COLO668 (cell line): Measurements from ENCODE around the gene MUC15.

ENCODE experiments used
- DNase-seq: peaks from one replicate; lab custom pipeline; 2025; ENCODE audit not compliant: unreplicated experiment; lab: John Stamatoyannopoulos, UW

Gene MUC15

DNA sequence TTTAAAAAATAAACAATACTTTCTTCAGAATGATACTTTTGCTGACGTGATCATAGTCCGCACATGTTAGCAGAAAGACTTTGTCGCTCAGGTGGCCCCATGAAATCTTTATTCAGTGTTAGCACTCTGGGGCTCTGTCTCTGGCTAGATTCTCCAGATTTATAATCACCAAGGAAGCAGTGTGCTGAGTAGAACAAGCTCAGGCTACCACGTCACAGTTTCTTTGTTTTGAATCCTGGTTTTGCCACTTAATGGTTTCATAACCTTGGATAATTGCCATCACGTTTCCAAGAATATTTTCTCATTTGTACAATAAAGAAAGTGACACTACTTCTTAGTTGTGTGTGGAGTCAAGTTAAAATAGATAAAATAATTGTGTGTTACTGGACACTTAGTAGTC is 3.9 kb upstream of the MUC15 start:
- no peak for DNase-seq

DNA sequence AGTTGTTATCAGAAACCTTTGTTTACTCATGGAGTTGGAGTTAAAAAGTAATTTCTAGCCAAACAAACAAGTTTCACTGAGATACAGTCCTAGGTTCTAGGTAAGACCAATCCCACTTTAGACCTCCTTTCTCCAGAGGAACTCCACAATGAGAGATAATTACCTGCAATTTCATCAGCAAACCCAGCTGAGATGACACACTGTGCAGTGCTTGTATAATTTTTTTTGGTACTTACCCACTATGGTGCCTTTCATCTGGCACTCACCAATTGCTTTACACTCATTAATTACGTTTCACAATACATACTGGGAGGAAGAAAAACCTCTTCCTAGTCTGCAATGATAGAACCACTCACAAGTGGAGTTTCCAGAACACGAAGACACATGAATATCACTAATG is 1.8 kb upstream of the MUC15 start:
- no peak for DNase-seq

DNA sequence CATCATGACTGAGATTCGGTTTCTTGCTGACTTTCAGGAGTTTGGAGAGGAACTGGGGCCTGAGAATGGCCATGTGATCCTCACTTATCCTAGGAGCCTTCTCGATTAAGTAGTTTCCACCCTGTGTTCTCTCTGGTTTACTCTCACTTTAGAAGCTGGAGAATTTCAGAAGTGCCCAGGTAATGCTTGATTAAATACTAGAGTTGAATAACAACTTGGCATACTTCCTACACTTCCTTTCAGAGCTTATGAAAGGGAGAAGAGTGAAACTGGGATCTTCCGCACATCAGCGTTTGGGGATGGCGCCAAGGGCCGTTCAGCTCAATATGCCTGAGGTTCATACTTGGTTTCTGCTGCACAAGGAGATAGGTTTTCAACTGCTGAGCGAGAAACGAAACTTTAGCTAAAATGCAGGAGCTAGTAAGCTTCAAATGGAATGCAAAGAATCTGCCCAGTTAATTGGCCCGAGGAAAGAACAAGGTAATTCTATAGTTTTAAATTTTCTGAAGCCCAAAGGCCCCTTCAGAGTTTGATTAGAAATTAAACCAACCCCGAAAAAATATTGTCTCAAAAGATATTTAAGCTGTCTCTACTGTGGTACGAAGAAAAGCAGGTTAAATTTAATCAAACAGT is 823 bp upstream of the MUC15 start:
- no peak for DNase-seq

DNA sequence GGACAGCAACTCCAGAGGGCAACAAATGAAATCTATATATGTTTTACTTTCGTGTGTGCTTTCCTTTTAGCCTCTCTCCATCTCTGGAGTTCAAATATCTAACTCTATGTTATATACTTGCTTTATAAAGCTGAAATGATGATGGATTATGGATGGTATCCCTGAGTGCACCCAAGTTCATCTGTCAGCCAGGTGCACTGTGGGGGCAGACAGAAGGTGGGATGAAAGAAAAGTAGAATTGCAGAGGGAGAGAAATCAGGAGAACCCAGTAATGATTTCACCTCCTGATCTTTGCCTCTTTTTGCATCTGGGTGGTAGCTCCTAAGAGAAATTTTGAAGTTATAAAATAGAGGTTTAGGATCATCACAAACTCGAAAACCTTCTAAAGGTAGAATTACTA is 2.4 kb downstream of the MUC15 start:
- no peak for DNase-seq

DNA sequence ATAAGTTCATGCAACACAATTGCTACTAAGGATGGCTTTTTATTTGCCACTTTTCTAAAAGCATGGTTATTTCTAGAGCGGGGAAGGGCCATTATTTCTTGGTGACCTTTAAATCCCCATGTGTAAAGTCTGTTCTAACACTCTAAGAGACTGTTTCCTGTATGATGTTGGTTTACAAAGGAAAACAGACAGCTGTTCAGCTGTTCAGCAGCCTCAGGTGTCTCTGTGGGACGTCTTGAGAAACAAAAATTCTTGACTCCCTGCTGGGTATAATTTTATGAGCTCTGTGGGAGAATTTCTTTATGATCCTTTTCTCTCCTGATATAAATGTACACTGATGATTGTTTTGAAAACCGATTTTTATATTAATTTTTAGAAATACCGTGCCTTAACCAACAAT is 13.9 kb downstream of the MUC15 start:
- no peak for DNase-seq

DNA sequence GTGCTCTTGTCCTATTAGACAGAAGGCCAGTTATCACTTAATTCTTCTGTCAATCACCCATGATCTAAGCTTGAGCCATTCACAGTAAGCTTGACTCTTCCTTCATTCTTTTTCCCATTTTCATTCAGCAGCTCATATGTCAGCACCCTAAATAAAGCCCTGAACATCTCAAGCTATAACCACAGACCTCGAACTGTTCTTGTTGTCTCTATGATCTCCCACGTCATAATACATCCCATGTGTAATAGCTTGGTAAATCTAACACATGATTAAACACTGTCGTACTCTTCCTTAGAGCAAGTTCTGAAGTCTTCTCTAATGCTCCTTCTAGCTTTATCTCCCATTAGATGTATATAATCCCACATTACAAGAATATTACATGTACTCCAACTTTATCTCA is 14.4 kb downstream of the MUC15 start:
- no peak for DNase-seq

DNA sequence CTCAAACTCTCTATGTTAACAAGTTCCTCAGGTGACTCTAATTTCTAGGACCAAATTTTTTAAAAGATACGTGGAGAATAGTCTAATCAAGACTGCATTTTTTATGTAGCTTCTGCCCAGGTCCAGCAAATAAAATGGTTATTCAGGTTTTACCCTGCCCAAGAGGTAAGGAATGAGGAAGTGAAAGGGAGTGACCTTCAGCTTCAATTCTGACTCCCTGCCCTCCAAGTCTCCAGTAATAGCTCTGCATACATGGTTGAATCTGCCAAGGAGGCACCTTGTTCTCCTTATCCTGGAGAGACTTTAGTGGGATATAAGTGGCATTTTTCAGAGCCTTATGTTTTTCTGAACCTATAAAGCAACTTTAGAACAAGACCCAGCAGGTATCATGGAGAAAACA is 15.5 kb downstream of the MUC15 start:
- no peak for DNase-seq

DNA sequence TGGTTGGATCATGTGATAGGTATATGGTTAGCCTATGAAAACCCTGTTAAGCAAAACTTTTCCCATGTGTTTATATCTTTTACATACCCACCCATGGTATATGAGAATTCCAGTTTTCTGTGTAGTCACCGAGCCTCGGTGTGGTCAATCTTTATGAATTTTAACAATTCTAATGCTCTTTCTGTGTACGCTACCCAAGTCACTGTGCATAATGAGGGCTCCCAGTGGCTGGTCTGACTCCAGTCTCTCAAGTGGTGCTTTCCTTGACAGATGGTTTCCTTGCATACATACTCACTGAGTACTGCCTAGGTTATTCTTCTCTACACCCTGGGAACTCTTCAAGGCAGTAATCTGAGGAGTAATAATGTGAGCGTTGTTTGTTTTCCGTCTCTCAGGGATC is 17.6 kb downstream of the MUC15 start:
- no peak for DNase-seq

DNA sequence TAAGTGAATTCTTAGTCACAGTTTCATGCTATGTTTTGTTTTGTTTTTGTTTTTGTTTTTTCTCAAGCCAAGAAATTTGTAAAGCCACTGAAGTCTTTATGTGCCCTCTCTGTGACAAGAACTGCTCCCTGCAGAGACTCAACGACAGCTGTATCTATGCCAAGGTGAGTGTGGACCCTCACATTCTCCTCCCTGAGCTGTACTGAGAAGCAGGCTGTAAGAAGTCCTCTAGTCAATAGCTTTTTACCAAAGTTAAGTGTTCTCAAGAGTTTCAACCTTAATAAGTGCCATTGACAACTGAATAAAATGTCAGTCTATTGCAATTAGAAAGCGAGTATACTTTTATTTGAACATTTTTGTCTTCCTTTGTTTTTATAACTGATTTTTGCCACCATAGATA is 18.9 kb downstream of the MUC15 start:
- no peak for DNase-seq

DNA sequence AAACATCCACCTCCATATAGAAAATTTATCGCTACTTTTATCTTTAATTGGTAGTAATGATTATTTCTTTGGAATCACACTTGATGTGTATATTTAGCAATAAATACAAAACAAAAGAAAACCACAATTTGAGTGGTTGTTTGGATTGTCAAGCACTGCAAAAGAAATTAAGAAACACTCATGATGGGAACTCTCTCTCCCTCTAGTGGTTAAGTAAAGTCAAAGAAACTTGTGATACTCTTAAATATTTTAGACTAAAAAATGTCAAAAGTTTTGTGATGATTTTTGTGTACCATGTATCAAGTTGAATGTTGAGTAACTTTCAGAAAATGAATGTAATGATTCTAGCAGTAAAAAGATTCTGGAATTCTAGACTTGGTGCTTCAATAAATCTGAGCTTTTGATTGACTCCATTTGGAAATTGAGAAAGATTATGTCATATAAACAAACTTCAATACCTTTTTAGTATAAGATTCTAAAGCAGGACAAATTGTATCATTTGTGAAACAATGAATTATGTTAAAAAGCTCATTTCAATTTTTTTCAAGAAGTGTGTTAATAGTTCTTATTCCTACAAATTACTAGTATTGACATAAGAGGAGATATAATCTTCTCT is 20.8 kb downstream of the MUC15 start:
- no peak for DNase-seq

DNA sequence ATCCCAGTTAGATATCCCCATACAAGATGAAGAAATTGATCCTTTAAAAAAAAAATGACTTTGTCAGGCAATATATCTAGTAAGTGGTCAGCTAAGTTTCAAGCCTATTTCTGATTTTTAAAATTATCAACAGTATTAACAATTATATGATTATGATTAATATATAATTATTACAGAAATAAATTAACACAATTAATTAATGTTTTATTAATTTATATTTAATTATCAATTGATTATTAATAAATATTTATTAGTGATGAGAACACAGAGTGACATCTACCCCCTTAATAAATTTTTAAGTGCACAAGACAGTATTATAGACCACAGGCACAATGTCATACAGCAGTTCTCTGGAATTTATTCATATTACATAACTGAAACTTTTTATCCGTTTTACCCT is 22.0 kb downstream of the MUC15 start:
- DNase-seq: no peak

DNA sequence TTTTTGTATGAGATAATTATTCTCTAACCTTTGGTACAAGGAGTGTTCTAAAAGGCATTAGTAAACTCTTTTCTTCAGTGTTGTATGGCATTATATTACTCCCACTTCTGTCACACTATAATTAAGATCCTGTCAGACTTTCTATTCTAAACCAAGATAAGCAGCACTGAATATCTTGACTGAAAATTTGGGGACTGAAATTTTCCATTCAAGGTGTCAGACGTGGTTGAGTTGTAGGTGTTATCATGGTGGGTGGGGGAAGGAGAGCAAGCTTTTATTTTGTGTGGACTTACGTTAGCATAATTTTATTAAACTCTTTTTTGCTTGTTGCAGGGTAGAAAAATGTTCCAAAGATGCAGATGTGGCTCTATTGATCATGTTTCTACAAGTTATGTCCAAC is 22.9 kb downstream of the MUC15 start:
- DNase-seq: no peak

DNA sequence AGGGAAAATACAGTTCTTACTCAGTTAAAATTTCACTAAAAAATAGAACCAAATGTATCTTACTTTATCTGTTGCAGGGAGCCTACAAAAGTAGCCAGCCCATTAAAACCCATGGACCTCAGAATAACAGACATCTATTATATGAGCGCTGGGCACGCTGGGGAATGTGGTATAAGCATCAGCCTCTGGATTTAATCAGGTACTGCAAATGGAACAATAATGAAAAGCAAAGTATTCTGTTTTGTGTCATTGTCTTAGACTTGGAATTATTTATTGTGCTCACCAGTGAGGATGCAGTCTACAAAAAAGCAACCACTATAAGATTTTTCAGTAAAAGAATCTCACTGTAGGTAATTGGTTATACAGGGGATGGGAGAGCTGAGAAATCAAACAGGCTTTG is 30.2 kb downstream of the MUC15 start:
- DNase-seq: no peak

DNA sequence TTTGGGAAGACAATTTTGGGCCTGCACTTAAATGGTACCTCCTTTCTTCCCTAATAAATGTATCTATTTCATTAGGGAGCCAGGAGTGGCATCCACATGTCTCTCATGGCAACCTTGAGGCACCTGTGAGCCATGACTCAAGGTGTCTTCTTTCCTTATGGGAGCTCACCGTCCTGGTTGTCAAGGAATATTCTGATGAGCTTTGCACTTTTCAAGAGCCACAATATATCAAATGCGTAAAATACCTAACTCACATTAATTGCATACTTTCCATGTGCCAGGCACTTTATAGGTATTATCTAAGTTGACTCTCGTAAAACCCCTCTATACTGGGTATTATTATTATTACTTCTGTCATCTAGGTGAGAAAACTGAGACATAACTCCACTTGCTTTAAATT is 32.5 kb downstream of the MUC15 start:
- no peak for DNase-seq

DNA sequence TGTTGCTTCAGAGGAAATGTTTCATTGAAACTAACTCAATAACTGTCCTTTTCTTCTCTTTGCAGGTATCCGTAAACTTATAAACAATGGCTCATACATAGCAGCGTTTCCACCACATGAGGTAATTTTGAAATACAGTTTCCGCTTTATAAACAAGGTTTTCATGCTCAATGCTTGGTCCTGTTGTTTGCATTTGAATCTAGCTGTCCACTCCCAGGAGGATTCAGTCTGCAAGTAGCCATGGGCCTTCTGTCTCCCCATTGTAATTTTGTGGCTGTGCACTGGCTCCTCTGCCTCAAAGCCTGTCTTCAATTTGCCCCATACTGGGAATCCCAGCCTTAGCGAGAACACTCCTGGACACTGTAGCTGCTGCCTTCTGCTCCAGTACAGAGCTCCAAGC is 34.7 kb downstream of the MUC15 start:
- DNase-seq: no peak

DNA sequence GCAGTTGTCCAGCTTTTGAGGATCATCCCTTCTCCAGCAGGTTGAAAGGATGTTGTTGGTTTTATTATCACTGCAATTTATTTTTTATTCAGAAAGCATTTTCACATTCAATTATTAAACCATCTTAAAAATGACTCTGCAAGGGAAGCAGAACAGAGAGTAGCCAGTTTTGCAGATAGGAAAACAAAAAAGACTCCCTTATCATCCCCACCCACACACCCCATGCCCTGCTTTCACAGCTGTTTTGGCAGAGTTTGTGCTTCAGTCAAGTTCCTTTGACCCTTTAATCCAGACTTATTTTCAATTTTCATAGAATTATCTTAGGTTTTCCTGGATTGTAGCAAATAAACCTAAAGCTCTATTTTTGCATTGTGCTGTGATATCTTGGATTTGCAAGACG is 44.4 kb downstream of the MUC15 start:
- DNase-seq: no peak

DNA sequence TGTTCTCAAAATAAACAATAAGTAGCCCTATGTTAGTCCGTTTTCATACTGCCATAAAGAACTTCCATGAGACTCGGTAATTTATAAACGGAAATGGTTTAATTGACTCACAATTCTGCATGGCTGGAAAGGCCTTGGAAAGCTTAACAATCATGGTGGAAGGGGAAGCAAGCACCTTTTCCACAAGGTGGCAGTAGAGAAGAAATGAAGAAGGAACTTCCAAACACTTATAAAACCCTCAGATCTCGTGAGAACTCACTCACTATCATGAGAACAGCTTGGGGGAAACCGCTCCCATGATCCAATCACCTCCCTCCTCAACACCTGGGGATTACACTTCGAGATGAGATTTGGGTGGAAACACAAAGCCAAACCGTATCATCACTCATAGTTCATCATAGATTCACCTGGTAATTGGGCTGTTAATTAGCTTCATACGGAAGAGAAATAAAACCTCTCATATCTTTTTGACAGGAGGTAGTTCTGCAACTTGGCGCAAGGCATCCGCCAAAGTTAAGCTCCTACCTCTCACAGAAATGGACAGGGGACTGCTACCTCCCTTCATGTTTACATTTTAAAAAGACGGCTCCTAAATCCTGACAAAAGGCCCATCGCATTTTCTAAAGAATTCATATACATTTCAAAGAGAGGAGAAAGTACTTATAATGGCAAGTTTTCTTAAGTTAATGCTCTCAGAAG is 49.0 kb downstream of the MUC15 start:
- DNase-seq: no peak

DNA sequence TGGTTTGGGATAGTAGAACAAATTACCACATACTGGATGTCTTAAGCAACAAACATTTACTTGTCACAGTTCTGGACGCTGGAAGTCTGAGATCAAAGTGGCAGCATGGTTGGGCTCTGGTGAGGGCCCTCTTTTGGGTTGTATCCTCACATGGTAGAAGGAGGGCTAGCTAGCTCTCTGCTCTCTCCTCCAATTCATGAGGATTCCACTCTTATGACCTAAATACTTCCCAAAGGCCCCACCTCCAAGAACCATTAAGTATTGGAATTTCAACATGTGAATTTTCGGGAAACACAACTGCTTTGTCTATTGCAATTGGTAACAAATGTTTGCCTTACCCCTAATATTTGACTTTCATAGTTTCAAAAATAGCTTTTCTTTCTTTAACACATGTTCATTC is 52.6 kb downstream of the MUC15 start:
- DNase-seq: no peak

DNA sequence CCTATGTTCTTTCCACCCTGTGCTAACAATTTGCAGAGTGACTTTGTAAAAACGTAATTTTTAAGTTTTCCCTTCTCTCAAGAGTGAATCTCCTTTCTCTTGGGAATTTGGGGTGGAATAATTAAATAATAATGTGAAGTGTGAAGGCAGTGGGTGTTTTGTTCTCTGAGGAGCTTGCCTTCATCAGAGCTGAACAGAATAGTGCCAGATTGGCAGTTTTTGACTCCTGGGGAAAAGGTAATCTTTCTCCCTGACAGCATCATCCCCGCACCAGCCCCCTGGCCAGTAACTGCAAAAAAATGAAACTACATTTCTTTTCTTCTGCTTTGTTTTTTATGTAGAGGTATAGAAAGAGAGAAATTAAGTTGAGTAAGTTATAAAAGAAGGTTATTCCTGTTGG is 59.9 kb downstream of the MUC15 start:
- no peak for DNase-seq

DNA sequence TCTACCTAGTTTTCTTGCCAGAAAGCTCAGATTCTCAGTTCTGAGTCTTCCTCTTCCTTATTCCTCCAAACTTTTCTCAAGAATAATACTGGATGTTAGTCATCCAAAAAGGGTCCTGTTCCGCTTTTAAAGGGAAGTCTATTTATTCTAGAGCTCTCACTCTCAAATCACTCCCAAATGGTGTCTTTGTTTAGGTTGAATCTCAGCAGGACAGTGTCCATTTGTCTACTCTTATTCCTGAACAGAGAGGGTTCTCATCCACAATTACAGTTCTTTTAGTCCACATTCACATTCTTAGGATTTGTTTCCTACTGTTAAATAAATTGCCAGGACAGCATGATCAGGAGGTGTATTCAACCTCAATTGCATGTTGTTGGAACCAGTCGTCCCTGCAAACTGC is 61.3 kb downstream of the MUC15 start:
- no peak for DNase-seq

DNA sequence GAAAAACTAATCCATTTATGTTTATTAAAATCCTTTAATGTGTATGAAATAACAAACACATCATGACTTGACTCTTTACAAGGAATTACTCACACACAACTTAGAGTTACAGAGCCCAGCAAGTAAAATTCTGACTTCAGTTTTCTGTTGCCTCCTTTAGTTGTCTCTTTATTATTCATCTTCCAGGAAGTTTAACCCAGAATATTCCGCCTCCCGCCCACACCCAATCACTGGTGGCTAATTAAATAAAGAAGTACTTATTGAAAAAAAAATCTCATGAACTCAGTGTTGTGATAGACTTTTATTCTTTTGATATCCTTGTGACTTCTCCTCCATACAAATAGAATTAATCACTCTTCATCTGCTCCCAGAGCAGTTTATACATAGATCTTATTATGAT is 61.9 kb downstream of the MUC15 start:
- no peak for DNase-seq
